GM12892 (cell line): ENCODE data around the gene NR2F2.

Experiments
- DNase-seq: peaks from one replicate; pipeline ENCODE4 v3.0.0; 2011; ENCODE audit not compliant: insufficient read length
- FAIRE-seq: peaks from 2 replicates; lab custom pipeline; 2011; peaks lifted over from hg19 to GRCh38; lab: Jason Lieb, UNC
- POLR2A ChIP-seq: IDR thresholded peaks from 2 replicates; pipeline ENCODE4 v1.6.1; 2011; ENCODE audit warnings: low read depth, low read length, control low read depth
- POLR2AphosphoS5 ChIP-seq: IDR thresholded peaks from 2 replicates; pipeline ENCODE4 v1.6.1; 2011; ENCODE audit warnings: low read depth, low read length, control low read depth
- TAF1 ChIP-seq: IDR thresholded peaks from 2 replicates; pipeline ENCODE4 v1.6.1; 2011; ENCODE audit warnings: low read depth, mild to moderate bottlenecking, control low read depth, low read length, borderline replicate concordance

The NR2F2 gene

DNA sequence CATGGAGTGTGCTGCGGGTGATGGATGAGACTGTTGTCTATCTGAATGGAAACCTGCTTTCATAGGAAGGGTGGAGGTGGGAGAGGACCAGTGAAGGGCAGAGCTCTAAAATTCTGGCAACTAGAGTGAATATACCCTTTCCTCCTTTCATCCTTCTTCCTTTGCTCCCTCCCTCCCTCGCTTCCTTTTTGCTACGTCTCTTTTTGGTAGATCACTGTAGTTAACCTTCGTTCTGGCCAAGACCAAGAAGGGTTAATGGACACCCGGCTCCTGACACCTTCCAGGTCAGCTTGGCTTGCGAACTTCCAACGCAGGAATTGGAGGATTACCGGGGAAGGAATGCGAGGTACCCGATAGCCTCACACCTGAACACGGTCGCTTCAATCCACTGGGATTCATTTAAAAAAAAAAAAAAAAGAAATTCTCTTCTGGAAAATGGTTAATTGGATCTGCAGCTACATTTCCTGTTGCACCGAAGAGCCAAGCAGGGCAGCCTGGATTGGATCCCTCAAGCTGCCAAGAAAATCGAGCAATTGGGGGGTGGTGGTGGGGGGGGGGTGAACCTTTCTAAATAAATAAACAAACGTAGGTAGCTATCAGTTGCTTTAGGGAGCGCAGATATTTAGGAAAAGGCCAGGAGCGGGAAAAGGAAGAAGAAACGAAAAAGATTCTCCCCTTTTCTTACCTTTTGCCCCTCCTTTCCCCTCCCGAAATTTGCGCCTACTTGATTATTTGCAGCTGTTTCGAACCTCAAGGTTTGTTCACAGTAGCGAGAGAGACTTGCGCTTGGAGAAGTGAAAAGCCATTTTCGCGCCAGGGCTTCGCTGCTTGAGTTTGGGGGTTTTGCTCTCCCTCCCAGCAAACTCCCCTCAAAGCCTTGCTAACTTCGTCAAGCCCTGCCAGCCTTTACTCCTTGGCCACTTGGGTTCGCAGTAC, 9.5 kb upstream of the NR2F2 start:
- no peak for FAIRE-seq
- TF ChIP-seq POLR2A: no peak
- TF ChIP-seq TAF1: no peak
- no peak for TF ChIP-seq POLR2AphosphoS5
- DNase-seq: no peak

DNA sequence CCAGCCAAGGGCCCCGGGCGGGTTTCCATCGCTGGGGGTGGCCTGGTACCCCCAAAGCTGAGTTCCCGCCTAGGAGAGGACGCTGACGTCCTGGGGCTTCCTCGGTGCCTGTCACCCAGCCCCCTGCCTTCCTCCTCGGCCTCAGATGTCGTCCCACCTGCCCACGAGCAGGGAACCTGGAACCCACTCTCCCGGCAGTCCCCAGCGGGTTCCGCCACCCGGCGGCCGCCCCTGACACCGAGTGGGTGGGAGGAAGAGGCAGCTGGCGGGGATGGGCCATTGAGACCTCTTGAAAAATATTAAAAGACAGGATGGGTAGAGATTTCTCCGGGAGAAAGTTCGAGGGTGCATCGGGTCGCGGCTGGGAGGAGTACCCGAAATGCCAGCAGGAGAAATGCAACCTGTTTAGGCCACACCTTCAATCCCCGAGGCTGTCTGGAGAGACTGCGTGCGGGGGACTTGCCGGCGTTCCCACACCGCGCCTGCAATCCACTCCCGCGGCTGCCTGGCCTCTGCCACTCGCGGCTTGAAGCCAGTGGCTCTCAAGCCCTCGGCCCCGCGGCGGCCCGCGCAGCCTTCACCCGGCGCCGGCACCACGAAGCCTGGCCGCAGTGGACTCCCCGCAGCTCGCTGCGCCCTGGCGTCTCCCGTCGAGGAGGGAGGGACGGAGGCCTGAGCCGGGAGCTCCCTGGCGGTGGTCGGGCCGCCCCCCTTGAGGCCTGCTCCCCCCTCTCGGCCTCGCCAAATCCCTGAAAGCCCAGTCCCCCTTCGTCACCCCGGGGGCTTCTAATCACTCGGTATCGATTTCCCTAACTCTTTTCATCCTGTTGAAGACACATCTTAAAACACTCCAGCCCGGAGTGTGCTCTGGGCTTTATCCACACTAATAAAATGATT, 8.6 kb upstream of the NR2F2 start:
- DNase-seq (no peak), FAIRE-seq (no peak)
- TF ChIP-seq POLR2A (no peak), TAF1 (no peak), POLR2AphosphoS5 (no peak)

DNA sequence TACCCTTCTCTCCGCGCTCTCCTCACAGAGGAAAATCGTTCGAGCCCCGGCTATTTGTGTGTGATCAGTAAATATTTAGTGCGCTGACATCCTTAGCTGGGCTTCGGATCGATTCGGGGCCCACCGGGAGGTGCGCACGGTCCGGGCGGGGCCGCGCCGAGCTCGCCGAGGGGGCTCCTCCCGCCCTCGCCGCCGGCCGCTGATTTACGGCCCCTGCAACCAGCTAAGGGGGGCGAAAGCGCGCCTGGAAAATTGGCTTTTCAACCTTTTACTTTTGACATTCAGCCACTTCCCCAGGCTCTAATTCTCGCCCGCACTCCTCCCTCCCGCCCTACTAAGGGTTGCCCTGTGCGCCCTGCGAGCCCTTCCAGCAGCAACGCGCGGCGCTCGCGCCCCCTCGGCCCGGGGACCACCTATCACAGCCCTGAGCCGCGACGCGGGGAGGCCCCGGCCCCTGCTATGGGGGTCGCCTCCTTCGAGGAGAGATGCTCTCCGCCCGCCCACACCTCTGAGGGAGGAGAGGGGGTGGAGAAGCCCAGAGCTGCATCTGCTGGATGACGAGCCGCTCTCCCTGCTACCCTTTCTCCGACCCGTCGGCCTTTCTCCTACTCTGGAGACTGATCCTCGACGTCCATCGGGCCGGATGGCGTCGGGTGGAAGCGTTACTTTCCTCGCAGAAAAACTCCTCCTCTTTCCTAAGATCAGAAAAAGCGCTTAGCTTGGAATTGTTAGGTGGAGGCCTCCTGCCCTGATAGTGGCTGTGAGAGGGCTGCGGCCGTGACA, 7.8 kb upstream of the NR2F2 start:
- FAIRE-seq: no peak
- no peak for DNase-seq
- TF ChIP-seq POLR2AphosphoS5 (no peak), TAF1 (no peak), POLR2A (no peak)

GRCh38 chr15:96323319-96324145, 7.0 kb upstream of the NR2F2 start:
- no peak for TF ChIP-seq POLR2A
- TF ChIP-seq TAF1: no peak
- no peak for TF ChIP-seq POLR2AphosphoS5
- FAIRE-seq: no peak
- DNase-seq: no peak

DNA sequence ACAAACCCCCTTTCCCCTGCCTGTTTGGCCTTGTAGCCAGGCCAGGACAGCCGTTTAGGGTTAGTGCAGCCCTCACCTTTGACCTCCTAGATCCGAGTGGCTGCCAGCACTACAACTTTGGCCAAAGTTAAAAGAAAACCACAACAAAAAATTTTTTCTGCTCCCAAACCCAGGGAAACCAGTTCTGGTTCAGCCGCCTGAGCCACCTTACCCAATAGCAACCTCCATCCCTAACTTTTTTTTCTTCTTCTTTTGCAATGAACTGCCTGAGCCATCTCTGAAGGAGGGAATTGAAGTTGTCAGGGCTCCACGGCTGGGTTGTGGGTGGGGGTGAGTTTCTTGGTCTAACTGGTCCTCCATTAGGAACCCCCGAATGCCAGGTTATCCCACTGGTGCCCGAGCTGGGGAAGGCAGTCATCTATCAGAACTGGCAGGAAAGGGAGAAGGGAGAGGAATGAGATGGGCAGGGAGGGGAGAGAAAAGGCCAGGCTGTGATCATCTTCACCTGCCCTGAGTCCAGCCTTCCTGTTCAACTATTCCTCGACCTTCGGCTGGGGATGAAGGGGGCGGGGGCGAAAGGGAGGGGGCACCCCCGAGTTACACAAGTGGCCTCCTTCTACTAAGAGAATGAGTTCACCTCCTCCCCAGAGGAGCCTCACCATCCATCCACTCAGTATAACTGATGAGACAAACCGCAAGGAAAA, 6.2 kb upstream of the NR2F2 start:
- DNase-seq (no peak), FAIRE-seq (no peak)
- TF ChIP-seq POLR2AphosphoS5 (no peak), TAF1 (no peak), POLR2A (no peak)

GRCh38 chr15:96324940-96325540, 5.5 kb upstream of the NR2F2 start:
- DNase-seq (no peak), FAIRE-seq (no peak)
- TF ChIP-seq POLR2AphosphoS5 (no peak), POLR2A (no peak)

DNA sequence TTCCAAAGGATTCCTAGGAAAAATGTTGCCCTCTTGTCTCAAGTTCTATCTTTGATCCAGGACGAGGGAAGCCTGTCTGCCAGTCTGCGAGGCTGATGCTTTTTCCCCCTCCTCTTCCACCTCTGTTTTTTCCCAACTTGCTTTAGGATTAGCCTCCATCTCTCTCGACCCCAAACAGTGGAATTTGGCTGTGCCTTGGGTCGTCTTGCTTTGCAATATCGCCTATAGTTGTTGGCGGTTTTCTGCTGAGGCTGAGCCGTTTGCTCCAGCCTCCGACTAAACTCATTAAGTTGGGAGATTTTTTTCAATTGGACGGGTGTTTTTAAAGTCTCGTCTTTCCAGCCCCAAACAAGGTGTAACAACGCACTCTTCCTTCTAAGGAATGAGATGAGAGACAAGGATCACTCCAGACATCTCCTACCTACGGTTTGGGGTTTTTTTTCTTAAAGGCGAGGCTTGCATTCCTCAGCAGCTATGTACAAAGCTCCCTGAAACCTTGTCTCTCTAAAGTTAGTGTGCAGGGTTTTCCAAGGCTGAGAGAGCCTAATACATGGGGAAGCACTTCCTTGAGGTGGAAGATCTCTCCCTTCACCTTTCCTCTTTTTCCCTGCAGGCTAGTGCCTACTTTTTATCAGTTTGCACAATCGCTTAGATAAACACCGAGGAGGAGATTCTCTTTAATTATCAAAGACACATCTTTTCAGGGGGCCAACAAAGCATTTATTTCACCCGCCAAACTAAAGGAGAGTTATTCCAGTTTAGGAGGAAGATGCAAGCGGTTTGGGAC, 4.8 kb upstream of the NR2F2 start:
- FAIRE-seq (no peak), DNase-seq (no peak)
- TF ChIP-seq POLR2A (no peak), TAF1 (no peak), POLR2AphosphoS5 (no peak)

DNA sequence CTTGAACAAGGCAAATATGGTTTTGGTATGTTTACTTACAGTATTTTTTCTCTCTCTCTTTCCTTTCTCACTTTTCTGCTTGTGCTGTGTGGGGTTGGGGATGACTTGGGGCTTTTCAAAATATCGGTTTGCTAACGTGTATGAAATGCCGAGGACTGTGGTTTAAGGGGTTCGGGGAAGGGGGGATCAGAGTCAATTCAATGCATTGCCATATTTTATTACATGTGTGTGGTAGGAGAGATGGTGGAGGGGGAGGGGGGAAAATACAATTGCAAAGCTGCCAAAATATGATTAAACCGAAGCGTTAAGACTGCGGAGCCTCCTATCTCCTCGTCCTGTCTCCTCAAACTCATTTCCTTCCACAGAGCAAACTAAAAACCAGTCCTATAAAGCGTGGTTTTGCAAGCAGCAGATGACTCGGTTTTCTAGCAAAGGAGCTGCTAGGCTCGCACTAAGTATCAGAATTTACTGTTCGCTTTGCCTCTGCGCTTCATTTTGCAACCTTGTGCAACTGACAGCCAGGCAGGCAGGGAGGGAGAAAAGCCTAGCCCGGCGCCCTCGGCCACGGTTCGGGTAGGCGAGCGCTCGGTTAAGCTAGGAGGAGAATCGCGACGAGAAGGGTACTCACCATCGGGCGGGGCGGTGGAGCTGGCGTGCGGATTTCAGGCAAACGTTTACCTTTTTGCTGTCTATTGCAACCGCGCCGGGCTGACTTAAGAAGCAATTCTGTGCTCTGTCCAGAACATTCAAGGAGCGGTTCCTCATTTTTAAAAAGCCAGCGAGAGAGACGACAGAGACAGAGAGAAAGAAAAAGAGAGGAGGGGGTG, 4.0 kb upstream of the NR2F2 start:
- TF ChIP-seq POLR2A (no peak), POLR2AphosphoS5 (no peak), TAF1 (no peak)
- FAIRE-seq: no peak
- DNase-seq: no peak
